Mucosa of descending colon (tissue), 3 donors: ENCODE measurements around the gene MTO1. TPM values are rescaled to one million over a fixed set of nuclear protein-coding genes. Genes with fewer than 3 reads are reported as not detected.

Experiments used
- ATAC-seq: fragments of 200-7000 bp; cut with Tn5 transposase; one replicate; pipeline ENCODE4 v1.9.1; 2020; ENCODE audit warnings: mild to moderate bottlenecking, moderate library complexity
- DNase-seq, 3 donors: peaks; one replicate each; pipeline ENCODE4 v3.0.0-alpha.2; 2020
- H3K36me3 ChIP-seq: fragments of 200-600 bp; one replicate; pipeline ENCODE4 v1.8.0; 2021; ENCODE audit warnings: low read depth, mild to moderate bottlenecking
- H3K4me1 ChIP-seq: fragments of 200-600 bp; one replicate; pipeline ENCODE4 v1.8.0; 2021; ENCODE audit warnings: low read depth, mild to moderate bottlenecking
- H3K4me3 ChIP-seq: fragments of 200-600 bp; one replicate; pipeline ENCODE4 v1.8.0; 2021; ENCODE audit warnings: mild to moderate bottlenecking
- H3K9me3 ChIP-seq: fragments of 200-600 bp; one replicate; pipeline ENCODE4 v1.8.0; 2021; ENCODE audit warnings: mild to moderate bottlenecking
- intact Hi-C, 2 donors: fragments of 100-400 bp; cut with DNase I in 1 of 2; cut with micrococcal nuclease in 1 of 2; formaldehyde crosslinking; loops; one replicate each; pipeline versions ENCODE4 v1.11.0 to v1.11.1; 2022; cut with DNase I, micrococcal nuclease
- long read RNA-seq, 2 donors: library from polyadenylated mRNA; unstranded; transcript quantifications; one replicate each; pipeline ENCODE4 v2.0.0, GENCODE V29; 2019 to 2021
- total RNA-seq, 3 donors: library from RNA; stranded (reverse); fragmentation: NEBNext Ultra II Directional in 2 of 3; extraction: Animal tissue kit (Norgen Biotek cat#: 25700) in 2 of 3; gene quantifications; one replicate each; pipeline versions ENCODE4 v1.2.1 to v1.2.4, GENCODE V29; 2021 to 2023
- TF ChIP-seq, protein P1 (sequence below): fragments of 200-600 bp; IDR thresholded peaks from one replicate; pipeline ENCODE4 v1.8.0; 2022; ENCODE audit warnings: antibody characterized with exemption, mild to moderate bottlenecking
- donor health status: DM: no; HTN: no; CAD: no; lungs with moderate emphysema.
- donor health status: DM: no; HTN: no; CAD: no.
- donor health status: DM: no; HTN: yes; CAD: no.

Gene MTO1, protein sequence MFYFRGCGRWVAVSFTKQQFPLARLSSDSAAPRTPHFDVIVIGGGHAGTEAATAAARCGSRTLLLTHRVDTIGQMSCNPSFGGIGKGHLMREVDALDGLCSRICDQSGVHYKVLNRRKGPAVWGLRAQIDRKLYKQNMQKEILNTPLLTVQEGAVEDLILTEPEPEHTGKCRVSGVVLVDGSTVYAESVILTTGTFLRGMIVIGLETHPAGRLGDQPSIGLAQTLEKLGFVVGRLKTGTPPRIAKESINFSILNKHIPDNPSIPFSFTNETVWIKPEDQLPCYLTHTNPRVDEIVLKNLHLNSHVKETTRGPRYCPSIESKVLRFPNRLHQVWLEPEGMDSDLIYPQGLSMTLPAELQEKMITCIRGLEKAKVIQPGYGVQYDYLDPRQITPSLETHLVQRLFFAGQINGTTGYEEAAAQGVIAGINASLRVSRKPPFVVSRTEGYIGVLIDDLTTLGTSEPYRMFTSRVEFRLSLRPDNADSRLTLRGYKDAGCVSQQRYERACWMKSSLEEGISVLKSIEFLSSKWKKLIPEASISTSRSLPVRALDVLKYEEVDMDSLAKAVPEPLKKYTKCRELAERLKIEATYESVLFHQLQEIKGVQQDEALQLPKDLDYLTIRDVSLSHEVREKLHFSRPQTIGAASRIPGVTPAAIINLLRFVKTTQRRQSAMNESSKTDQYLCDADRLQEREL
- 10 to 100 TPM; 21.5 to 36.4 (median 31.9) TPM for total RNA-seq
- long read RNA-seq, donor 1, full-length matches to known transcripts: 19 of 32 reads
- long read RNA-seq, donor 1, partial matches to known transcripts: 3 of 32 reads
- long read RNA-seq, donor 1, other reads (novel, unspliced or antisense): 10 of 32 reads
- long read RNA-seq, donor 2, full-length matches to known transcripts: 6 of 15 reads
- long read RNA-seq, donor 2, partial matches to known transcripts: 2 of 15 reads
- long read RNA-seq, donor 2, other reads (novel, unspliced or antisense): 7 of 15 reads

DNA sequence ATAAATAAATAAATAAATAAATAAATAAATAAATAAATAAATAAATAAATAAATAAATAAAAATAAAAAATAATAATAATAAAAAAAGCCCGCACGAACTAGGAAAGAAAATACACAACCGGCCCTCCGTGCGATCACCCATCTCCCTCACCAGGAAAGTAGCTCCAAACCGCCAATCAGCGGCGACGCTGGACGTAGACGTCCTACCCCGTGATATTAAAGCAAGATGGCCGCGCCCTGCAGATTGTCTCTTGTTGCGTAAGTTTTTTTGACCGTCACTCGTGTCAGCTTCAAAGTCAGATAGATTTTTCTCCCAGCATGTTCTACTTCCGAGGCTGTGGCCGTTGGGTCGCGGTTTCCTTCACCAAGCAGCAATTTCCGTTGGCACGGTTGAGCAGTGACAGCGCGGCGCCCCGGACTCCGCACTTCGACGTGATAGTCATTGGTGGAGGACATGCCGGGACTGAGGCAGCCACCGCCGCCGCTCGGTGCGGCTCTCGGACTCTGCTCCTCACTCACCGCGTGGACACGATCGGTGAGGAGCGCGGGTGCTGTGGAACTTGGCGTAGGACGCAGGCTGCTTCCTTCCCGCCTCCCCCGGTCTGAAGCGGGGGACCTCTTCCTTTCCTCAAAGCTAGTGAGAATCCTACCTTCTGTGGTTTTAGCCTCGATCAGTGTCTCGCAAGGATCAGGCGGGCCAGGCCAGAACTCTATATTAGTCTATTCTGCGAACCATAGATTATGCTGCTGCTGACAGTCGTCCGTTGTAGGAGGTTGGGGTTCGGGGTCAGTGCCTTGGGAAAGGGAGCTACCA is at the start of gene MTO1:
MTO1 (plus strand) TSS at position 201 of the 814 bp plus-strand sequence; CDS start at position 319, 118 bp downstream.
- Histone ChIP-seq H3K4me3 (peak within 1 kb of the TSS; percentile 91), H3K36me3 (no peaks in the 10 kb centered on the region), H3K9me3 (no peaks in the 10 kb centered on the region), H3K4me1 (peaks cover 15% of the 10 kb centered on the region)
- TF ChIP-seq, protein P1, sequence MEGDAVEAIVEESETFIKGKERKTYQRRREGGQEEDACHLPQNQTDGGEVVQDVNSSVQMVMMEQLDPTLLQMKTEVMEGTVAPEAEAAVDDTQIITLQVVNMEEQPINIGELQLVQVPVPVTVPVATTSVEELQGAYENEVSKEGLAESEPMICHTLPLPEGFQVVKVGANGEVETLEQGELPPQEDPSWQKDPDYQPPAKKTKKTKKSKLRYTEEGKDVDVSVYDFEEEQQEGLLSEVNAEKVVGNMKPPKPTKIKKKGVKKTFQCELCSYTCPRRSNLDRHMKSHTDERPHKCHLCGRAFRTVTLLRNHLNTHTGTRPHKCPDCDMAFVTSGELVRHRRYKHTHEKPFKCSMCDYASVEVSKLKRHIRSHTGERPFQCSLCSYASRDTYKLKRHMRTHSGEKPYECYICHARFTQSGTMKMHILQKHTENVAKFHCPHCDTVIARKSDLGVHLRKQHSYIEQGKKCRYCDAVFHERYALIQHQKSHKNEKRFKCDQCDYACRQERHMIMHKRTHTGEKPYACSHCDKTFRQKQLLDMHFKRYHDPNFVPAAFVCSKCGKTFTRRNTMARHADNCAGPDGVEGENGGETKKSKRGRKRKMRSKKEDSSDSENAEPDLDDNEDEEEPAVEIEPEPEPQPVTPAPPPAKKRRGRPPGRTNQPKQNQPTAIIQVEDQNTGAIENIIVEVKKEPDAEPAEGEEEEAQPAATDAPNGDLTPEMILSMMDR: no peak
- DNase-seq (peak; percentile 89 to 96 (median 94)), ATAC-seq (peak; percentile 98)
- intact Hi-C loops: no loop called here

DNA sequence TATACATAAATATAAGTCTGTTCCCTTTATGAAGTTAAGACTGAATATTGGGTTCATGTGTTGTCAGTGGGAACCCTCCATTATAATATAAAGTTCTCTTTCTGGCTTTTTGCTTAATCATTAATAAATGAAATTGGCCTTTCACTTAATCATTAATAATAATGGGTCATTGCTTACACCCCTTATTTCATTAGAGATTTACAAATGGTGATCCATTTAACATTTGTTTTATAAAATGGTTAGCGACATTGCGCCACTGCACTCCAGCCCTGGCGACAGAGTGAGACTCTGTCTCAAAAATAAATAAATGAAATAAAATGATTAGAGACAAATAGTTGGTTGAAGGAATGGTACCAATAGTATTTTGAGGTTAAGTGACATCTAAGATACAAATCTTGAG is 48.4 kb upstream of the MTO1 start:
- intact Hi-C loops: no loop called here
- DNase-seq (no peak), ATAC-seq (no peak)
- Histone ChIP-seq H3K4me1 (no peaks in the 10 kb centered on the region), H3K9me3 (no peaks in the 10 kb centered on the region), H3K4me3 (no peak overlapping the region), H3K36me3 (no peaks in the 10 kb centered on the region)
- TF ChIP-seq, protein P1: no peak

DNA sequence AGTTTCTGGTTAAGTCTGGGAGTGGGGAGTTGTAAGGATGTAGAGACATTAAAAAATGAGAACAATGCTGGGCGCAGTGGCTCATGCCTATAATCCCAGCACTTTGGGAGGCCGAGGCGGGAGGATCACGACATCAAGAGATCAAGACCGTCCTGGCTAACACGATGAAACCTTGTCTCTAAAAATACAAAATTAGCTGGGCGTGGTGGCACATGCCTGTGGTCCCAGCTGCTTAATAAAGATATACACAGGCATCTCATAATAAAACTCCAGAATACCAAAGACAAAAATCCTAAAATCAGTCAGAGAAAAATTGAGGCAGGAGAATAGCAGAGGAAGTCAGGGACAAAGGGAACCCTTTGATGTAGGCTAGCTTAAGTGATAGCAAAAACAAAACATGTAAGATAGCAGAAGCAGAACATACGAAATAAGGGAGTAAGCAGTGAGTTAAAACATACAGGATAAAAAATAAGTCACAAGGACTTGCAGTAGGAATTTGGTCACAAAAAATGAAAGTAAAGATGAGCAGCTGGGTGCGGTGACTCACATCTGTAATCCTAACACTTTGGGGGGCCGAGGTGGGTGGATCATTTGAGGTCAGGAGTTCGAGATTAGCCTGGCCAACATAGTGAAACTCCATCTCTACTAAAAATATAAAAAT is 43.3 kb upstream of the MTO1 start:
- Histone ChIP-seq H3K4me3 (no peak overlapping the region), H3K9me3 (no peaks in the 10 kb centered on the region), H3K36me3 (no peaks in the 10 kb centered on the region), H3K4me1 (no peaks in the 10 kb centered on the region)
- intact Hi-C loops: no loop called here
- TF ChIP-seq, protein P1: no peak
- no peak for DNase-seq
- no peak for ATAC-seq

DNA sequence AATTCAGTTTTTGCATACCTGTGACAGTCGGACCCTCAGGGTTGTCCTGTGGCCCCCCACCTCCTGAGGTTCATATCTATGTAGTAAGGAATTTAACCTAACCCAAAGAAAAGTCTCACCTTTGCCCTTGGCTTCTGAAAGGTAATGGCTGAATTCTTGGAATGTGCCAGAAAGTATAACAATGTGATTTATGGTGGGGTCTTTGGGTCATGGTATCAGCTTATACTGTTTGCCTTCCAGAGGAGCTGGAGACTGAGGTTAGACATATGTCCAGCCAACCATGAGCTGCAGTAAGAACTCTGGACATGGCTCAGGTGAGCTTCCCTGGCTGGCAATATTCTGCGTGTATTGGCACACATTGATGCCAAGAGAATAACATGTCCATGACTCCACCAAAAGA is 40.0 kb upstream of the MTO1 start:
- intact Hi-C loops: no loop called here
- TF ChIP-seq, protein P1: no peak
- no peaks in the 10 kb centered on the region for H3K9me3 ChIP-seq
- no peak for ATAC-seq
- DNase-seq: no peak
- H3K4me1 ChIP-seq: no peaks in the 10 kb centered on the region
- H3K4me3 ChIP-seq: no peak overlapping the region
- no peaks in the 10 kb centered on the region for H3K36me3 ChIP-seq

DNA sequence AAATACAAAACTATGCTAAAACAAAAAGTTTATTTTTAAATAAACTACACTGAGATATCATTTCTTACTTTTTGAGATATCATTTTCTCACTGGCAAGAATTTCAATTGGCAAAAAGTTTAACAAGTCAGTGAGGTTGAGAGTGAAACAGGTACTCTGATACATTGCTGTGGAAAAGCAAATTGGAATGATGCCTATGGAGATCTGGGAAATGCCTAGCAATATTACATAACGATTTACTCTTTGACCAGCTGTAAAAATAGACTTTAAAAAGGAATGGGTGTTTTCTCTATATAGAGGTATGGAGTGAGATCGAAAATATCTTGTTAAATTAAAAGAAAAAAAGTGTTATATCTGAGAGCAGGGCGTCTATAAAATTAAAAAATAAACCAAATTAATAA is 26.3 kb upstream of the MTO1 start:
- no peak for ATAC-seq
- H3K36me3 ChIP-seq: no peaks in the 10 kb centered on the region

More for the DNA sequence above, 26.3 kb upstream of the MTO1 start:
- intact Hi-C loops: no loop called here
- Histone ChIP-seq H3K4me1 (no peaks in the 10 kb centered on the region), H3K4me3 (no peak overlapping the region), H3K9me3 (no peaks in the 10 kb centered on the region)
- DNase-seq: no peak
- TF ChIP-seq, protein P1: no peak
